GM23338 (cell line): Measurements from ENCODE around the gene DENND4C.

Experiments
- CREB1 ChIP-seq: fragments of 250-450 bp; sonication (Bioruptor Pico); IDR thresholded peaks from 2 replicates; pipeline ENCODE4 v1.5.0; 2020; ENCODE audit warnings: low read depth, mild to moderate bottlenecking, moderate library complexity
- EZH2 ChIP-seq: fragments of 200-600 bp; sonication (generic); IDR thresholded peaks from one replicate; pipeline ENCODE4 v1.8.0; 2017; ENCODE audit warnings: antibody characterized with exemption, mild to moderate bottlenecking, low read depth; ENCODE audit not compliant: unreplicated experiment
- EZH2phosphoT487 ChIP-seq: fragments of 200-600 bp; sonication (generic); IDR thresholded peaks from one replicate; pipeline ENCODE4 v1.8.1; 2018; ENCODE audit warnings: antibody characterized with exemption; ENCODE audit not compliant: unreplicated experiment
- JUNB ChIP-seq: IDR thresholded peaks from one replicate; pipeline ENCODE4 v1.6.1; 2016; ENCODE audit warnings: antibody characterized with exemption; ENCODE audit not compliant: unreplicated experiment
- NANOG ChIP-seq: IDR thresholded peaks from 2 replicates; pipeline ENCODE4 v1.6.1; 2016; ENCODE audit warnings: antibody characterized with exemption, borderline replicate concordance
- POLR2AphosphoS5 ChIP-seq: IDR thresholded peaks from 2 replicates; pipeline ENCODE4 v1.6.1; 2016; ENCODE audit warnings: antibody characterized with exemption, low read depth
- ZNF114 ChIP-seq: fragments of 250-450 bp; sonication (Bioruptor Pico); IDR thresholded peaks from 2 replicates; pipeline ENCODE4 v1.5.0; 2020; ENCODE audit warnings: mild to moderate bottlenecking, moderate library complexity
- TF ChIP-seq, protein P1 (sequence below), 2 experiments: fragments of 200-600 bp in 1 of 2; sonication (generic) in 1 of 2; conservative IDR thresholded peaks; 2 replicates each; pipeline versions ENCODE4 v1.5.1 to v1.6.1; 2016 to 2017; ENCODE audit warnings: antibody characterized with exemption in 2 of 2, low read depth in 2 of 2, mild to moderate bottlenecking in 2 of 2, moderate library complexity in 1 of 2
- TF ChIP-seq, protein P2 (sequence below): IDR thresholded peaks from one replicate; pipeline ENCODE4 v1.6.1; 2018; ENCODE audit warnings: antibody characterized with exemption; ENCODE audit not compliant: unreplicated experiment
- TF ChIP-seq, protein P3 (sequence below): IDR thresholded peaks from 2 replicates; pipeline ENCODE4 v1.6.1; 2016; ENCODE audit warnings: antibody characterized with exemption

DNA sequence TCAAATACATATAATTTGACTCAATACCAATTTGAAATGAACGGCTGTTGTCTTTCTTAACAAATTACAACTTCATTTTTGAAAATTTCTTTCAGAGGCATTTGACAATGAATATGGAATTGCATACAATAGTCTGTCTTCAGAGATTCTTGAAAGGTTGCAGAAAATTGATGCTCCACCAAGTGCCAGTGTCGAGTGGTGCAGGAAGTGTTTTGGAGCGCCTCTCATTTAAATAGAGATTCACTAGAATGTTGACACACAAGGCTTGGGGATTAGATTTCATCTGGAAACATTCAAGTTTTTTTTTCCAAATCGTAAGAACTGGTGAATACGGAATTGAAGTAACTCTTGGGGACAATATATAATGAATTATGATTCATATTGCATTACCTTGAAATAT is 141.4 kb downstream of the DENND4C start:
- TF ChIP-seq, protein P1, sequence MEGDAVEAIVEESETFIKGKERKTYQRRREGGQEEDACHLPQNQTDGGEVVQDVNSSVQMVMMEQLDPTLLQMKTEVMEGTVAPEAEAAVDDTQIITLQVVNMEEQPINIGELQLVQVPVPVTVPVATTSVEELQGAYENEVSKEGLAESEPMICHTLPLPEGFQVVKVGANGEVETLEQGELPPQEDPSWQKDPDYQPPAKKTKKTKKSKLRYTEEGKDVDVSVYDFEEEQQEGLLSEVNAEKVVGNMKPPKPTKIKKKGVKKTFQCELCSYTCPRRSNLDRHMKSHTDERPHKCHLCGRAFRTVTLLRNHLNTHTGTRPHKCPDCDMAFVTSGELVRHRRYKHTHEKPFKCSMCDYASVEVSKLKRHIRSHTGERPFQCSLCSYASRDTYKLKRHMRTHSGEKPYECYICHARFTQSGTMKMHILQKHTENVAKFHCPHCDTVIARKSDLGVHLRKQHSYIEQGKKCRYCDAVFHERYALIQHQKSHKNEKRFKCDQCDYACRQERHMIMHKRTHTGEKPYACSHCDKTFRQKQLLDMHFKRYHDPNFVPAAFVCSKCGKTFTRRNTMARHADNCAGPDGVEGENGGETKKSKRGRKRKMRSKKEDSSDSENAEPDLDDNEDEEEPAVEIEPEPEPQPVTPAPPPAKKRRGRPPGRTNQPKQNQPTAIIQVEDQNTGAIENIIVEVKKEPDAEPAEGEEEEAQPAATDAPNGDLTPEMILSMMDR (conservative IDR thresholded peaks at IDR 0.05; ENCODE audit: low read depth in 2 of 2): no peak; a peak in 1 of 4 replicates
- TF ChIP-seq EZH2: no peak
- TF ChIP-seq, protein P2, sequence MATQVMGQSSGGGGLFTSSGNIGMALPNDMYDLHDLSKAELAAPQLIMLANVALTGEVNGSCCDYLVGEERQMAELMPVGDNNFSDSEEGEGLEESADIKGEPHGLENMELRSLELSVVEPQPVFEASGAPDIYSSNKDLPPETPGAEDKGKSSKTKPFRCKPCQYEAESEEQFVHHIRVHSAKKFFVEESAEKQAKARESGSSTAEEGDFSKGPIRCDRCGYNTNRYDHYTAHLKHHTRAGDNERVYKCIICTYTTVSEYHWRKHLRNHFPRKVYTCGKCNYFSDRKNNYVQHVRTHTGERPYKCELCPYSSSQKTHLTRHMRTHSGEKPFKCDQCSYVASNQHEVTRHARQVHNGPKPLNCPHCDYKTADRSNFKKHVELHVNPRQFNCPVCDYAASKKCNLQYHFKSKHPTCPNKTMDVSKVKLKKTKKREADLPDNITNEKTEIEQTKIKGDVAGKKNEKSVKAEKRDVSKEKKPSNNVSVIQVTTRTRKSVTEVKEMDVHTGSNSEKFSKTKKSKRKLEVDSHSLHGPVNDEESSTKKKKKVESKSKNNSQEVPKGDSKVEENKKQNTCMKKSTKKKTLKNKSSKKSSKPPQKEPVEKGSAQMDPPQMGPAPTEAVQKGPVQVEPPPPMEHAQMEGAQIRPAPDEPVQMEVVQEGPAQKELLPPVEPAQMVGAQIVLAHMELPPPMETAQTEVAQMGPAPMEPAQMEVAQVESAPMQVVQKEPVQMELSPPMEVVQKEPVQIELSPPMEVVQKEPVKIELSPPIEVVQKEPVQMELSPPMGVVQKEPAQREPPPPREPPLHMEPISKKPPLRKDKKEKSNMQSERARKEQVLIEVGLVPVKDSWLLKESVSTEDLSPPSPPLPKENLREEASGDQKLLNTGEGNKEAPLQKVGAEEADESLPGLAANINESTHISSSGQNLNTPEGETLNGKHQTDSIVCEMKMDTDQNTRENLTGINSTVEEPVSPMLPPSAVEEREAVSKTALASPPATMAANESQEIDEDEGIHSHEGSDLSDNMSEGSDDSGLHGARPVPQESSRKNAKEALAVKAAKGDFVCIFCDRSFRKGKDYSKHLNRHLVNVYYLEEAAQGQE: no peak
- no peak for TF ChIP-seq POLR2AphosphoS5
- no peak for TF ChIP-seq NANOG
- no peak for TF ChIP-seq CREB1 (CRISPR knock-in tag)
- TF ChIP-seq EZH2phosphoT487: no peak
- TF ChIP-seq, protein P3, sequence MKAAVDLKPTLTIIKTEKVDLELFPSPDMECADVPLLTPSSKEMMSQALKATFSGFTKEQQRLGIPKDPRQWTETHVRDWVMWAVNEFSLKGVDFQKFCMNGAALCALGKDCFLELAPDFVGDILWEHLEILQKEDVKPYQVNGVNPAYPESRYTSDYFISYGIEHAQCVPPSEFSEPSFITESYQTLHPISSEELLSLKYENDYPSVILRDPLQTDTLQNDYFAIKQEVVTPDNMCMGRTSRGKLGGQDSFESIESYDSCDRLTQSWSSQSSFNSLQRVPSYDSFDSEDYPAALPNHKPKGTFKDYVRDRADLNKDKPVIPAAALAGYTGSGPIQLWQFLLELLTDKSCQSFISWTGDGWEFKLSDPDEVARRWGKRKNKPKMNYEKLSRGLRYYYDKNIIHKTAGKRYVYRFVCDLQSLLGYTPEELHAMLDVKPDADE: no peak
- TF ChIP-seq JUNB: no peak
- TF ChIP-seq ZNF114 (CRISPR knock-in tag): no peak
